ENCODE measurements around the gene TUBGCP3. TPM values are rescaled to one million over a fixed set of nuclear protein-coding genes. Genes with fewer than 3 reads are reported as not detected.
A peak's percentile ranks its signal among the peaks of the same experiment; 100 is the strongest.
"Not testable (repeated sequence)": the region's sequence is repeated elsewhere in the genome, so short reads cannot be mapped to it uniquely, and the experiment has no call there.

TUBGCP3 gene
- total RNA-seq, 1 donor = 17.0 TPM

DNA sequence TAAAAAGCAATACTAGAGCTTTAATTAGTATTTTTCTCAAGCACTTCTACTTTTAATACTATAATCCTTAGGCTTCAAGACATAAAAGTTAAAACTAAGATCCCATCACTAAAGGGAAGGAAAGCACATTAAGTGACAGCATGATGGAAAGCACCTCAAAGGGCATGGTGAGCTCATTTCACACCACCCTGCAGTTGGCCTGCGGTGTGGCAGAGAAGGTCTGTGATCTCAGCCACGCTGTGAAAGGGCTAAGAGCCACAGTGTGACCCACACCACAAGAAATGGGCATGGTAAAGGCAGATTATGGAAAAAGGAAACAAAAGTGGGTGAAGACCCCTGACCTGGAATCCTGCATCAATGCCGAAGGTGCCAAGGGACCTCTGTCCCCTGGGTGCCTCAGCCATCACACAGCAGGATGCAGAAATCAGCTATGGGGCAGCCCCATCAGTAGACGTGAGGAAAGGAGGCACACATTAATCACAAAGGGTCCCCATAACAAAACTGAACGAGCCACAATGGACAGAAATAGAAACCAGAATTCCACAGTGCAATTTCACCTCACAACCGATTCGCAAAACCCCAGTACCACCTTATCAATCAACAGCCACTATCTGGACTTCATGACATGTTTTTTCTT is 33.6 kb downstream of the TUBGCP3 start:
- Histone ChIP-seq H3K4me3 (ENCODE audit: insufficient read depth, low read length) (no peak overlapping the region), H2AFZ (ENCODE audit: low read length) (no peak overlapping the region), H3K4me1 (ENCODE audit: insufficient read depth, low read length) (no peaks in the 10 kb centered on the region), H3K27ac (ENCODE audit: low read depth, low read length) (no peak overlapping the region), H3K9me3 (ENCODE audit: low read depth, low read length) (no peaks in the 10 kb centered on the region), H4K20me1 (ENCODE audit: insufficient read depth, low read length) (no peaks in the 10 kb centered on the region), H3K36me3 (ENCODE audit: insufficient read depth, low read length) (peaks cover 48% of the 10 kb centered on the region), H3K27me3 (ENCODE audit: insufficient read depth, low read length) (no peaks in the 10 kb centered on the region), H3K79me2 (ENCODE audit: insufficient read depth, low read length) (no peaks in the 10 kb centered on the region), H3K4me2 (ENCODE audit: insufficient read depth, low read length) (no peak overlapping the region)
- TF ChIP-seq CTCF (IDR thresholded peaks at IDR 0.05; ENCODE audit: extremely low read depth, low read depth, low read length) = no peak
- no peak for DNase-seq (ENCODE audit: insufficient read length, low spot score, missing footprints)

GRCh38 chr13:112548975-112549374 is 39.0 kb downstream of the TUBGCP3 start:
- H3K9me3 ChIP-seq (ENCODE audit: low read depth, low read length); H3K4me3 ChIP-seq (ENCODE audit: insufficient read depth, low read length); H2AFZ ChIP-seq (ENCODE audit: low read length); H3K27me3 ChIP-seq (ENCODE audit: insufficient read depth, low read length); DNase-seq (ENCODE audit: insufficient read length, low spot score, missing footprints); H3K27ac ChIP-seq (ENCODE audit: low read depth, low read length); H3K4me2 ChIP-seq (ENCODE audit: insufficient read depth, low read length); H4K20me1 ChIP-seq (ENCODE audit: insufficient read depth, low read length); H3K79me2 ChIP-seq (ENCODE audit: insufficient read depth, low read length): not testable (repeated sequence)
- Histone ChIP-seq H3K36me3 (ENCODE audit: insufficient read depth, low read length) (peaks cover 42% of the 10 kb centered on the region), H3K4me1 (ENCODE audit: insufficient read depth, low read length) (peaks cover 11% of the 10 kb centered on the region)

- Histone ChIP-seq H3K4me3 (ENCODE audit: insufficient read depth, low read length) (no peak overlapping the region), H3K36me3 (ENCODE audit: insufficient read depth, low read length) (peaks cover 32% of the 10 kb centered on the region), H3K79me2 (ENCODE audit: insufficient read depth, low read length) (no peaks in the 10 kb centered on the region), H3K27me3 (ENCODE audit: insufficient read depth, low read length) (no peaks in the 10 kb centered on the region), H3K9me3 (ENCODE audit: low read depth, low read length) (no peaks in the 10 kb centered on the region), H3K27ac (ENCODE audit: low read depth, low read length) (peak overlapping the region; percentile 48), H2AFZ (ENCODE audit: low read length) (no peak overlapping the region), H3K4me2 (ENCODE audit: insufficient read depth, low read length) (peak overlapping the region; percentile 25), H4K20me1 (ENCODE audit: insufficient read depth, low read length) (peaks cover 3% of the 10 kb centered on the region), H3K4me1 (ENCODE audit: insufficient read depth, low read length) (peaks cover 11% of the 10 kb centered on the region)
- no peak for TF ChIP-seq CTCF (IDR thresholded peaks at IDR 0.05; ENCODE audit: extremely low read depth, low read depth, low read length)
- peak; percentile 92 for DNase-seq (ENCODE audit: insufficient read length, low spot score, missing footprints)
Observed at GRCh38 chr13:112545856-112546255, 42.1 kb downstream of the TUBGCP3 start.

GRCh38 chr13:112532837-112533745 is 54.9 kb downstream of the TUBGCP3 start:
- no peaks in the 10 kb centered on the region for H3K4me1 ChIP-seq (ENCODE audit: insufficient read depth, low read length)
- H3K27me3 ChIP-seq (ENCODE audit: insufficient read depth, low read length) = no peaks in the 10 kb centered on the region
- H2AFZ ChIP-seq (ENCODE audit: low read length) = no peak overlapping the region
- no peak for TF ChIP-seq CTCF (IDR thresholded peaks at IDR 0.05; ENCODE audit: extremely low read depth, low read depth, low read length)
- H3K4me2 ChIP-seq (ENCODE audit: insufficient read depth, low read length) = no peak overlapping the region
- no peak overlapping the region for H3K4me3 ChIP-seq (ENCODE audit: insufficient read depth, low read length)
- no peaks in the 10 kb centered on the region for H3K36me3 ChIP-seq (ENCODE audit: insufficient read depth, low read length)
- no peaks in the 10 kb centered on the region for H4K20me1 ChIP-seq (ENCODE audit: insufficient read depth, low read length)
- no peak for DNase-seq (ENCODE audit: insufficient read length, low spot score, missing footprints)
- H3K79me2 ChIP-seq (ENCODE audit: insufficient read depth, low read length) = no peaks in the 10 kb centered on the region
- no peak overlapping the region for H3K27ac ChIP-seq (ENCODE audit: low read depth, low read length)
- H3K9me3 ChIP-seq (ENCODE audit: low read depth, low read length) = no peaks in the 10 kb centered on the region

Data from osteoblast (primary cell).